ENCODE measurements around the gene F7. TPM values are rescaled to one million over a fixed set of nuclear protein-coding genes. Genes with fewer than 3 reads are reported as not detected.

F7 gene
- total RNA-seq, 6 experiments from 2014 or later: 42.9 to 147 (median 84.2) TPM

DNA sequence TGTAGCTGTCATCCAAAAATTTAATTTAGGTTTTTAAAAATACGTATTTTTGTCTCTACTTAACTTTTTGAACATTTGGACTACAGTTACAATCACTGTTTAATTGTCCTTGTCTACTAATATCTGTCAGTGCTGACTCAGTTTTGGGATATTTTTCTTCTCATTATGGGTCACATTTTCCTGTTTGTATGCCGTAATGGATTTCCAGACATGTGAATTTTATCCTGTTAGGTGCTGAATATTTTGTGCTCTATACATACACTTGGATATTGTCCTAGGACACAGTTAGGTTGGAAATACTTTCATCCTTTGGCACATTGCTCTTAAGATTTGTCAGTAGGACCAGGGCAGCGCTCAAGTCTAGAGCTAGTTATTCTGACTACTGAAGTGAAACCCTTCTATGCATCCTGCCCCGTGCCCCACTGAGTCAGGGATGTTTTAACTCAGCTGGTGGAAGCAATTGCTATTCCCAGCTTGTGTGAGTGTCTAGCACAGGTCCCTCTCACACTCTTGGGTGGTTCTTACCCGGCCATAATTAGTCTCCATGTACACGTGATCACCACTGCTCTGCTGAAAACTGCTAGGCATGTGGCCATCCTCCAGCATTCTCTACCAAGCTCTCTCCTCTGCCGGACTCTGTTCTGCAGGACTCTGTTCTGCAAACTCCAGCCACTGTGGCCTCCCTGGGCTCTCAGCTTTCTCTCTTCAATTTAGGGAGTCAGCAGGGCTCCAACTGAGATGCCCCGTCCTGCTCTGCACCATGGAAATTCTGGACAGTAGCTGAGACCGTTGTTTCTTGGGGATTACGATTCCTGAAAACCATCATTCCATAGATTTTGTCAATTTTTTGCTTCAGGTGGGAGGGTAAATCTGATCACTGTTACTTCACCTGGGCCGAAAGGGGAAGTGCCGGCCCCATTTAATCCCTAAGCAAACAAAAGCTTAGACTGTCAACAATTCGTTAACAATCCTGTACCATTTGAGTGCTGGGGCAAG is 64.0 kb downstream of the F7 start:
- WGBS (ENCODE audit: insufficient coverage, low coverage, low lambda C conversion rate, missing lambda C conversion rate): 74% methylated on average over 10 of the region's 13 CpGs
- ATAC-seq: peak; percentile 19 to 80 (median 50)
- Histone ChIP-seq H3K27me3 (no peaks in the 10 kb centered on the region), H3K4me1 (no peaks in the 10 kb centered on the region), H3K36me3 (peaks cover 0 to 42% (median 6%) of the 10 kb centered on the region in 4 donors), H3K27ac (peak overlapping the region in 1 of 3 donors; percentile 6), H3K9me3 (no peaks in the 10 kb centered on the region), H3K4me3 (no peak overlapping the region)
- intact Hi-C loops (cut with DNase I): no loop called here
- no peak for TF ChIP-seq POLR2A (IDR thresholded peaks at IDR 0.05)
- TF ChIP-seq, protein P1, sequence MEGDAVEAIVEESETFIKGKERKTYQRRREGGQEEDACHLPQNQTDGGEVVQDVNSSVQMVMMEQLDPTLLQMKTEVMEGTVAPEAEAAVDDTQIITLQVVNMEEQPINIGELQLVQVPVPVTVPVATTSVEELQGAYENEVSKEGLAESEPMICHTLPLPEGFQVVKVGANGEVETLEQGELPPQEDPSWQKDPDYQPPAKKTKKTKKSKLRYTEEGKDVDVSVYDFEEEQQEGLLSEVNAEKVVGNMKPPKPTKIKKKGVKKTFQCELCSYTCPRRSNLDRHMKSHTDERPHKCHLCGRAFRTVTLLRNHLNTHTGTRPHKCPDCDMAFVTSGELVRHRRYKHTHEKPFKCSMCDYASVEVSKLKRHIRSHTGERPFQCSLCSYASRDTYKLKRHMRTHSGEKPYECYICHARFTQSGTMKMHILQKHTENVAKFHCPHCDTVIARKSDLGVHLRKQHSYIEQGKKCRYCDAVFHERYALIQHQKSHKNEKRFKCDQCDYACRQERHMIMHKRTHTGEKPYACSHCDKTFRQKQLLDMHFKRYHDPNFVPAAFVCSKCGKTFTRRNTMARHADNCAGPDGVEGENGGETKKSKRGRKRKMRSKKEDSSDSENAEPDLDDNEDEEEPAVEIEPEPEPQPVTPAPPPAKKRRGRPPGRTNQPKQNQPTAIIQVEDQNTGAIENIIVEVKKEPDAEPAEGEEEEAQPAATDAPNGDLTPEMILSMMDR (IDR thresholded peaks at IDR 0.05): no peak
- DNase-seq: no peak

Small RNA genes lying within 50 kb of the gene (small RNA-seq; reads per million reads assigned to genes)
- gene AL137002.1: 0 reads per million in 2 experiments

Other genes with a start within 250 kb of the F7 start
- 10 to 100 TPM in 5 of 6 experiments, 1 to 10 TPM in 1; 9.6 to 18.4 (median 11.7) TPM for gene MCF2L, start 136.6 kb upstream of the F7 start, total RNA-seq
- gene F10, start 17.0 kb downstream of the F7 start, total RNA-seq: 100 to 1,000 TPM; 108 to 157 (median 132) TPM
- 10 to 100 TPM; 11.2 to 71.2 (median 56.9) TPM for gene PROZ, start 52.9 kb downstream of the F7 start, total RNA-seq
- gene PCID2, start 102.9 kb downstream of the F7 start, total RNA-seq: 10 to 100 TPM; 15.1 to 24.9 (median 19.4) TPM
- 10 to 100 TPM; 29.2 to 75.8 (median 39.5) TPM for gene CUL4A, start 103.8 kb downstream of the F7 start, total RNA-seq
- gene LAMP1, start 191.4 kb downstream of the F7 start, total RNA-seq: 100 to 1,000 TPM; 154 to 233 (median 197) TPM